Suprapubic skin (tissue), 2 donors: Measurements from ENCODE around the gene DOK4.

Source experiments
- EP300 ChIP-seq: sonication (generic); formaldehyde crosslinking; IDR thresholded peaks from one replicate; pipeline ENCODE4 v1.6.1; 2017; ENCODE audit warnings: antibody characterized with exemption
- POLR2A ChIP-seq, 2 donors: fragments of 450-650 bp; IDR thresholded peaks; one replicate each; pipeline ENCODE4 v1.6.1; 2017; ENCODE audit warnings: antibody characterized with exemption in 2 of 2, mild to moderate bottlenecking in 2 of 2, moderate library complexity in 2 of 2

- TF ChIP-seq POLR2A (IDR thresholded peaks at IDR 0.05) (no peak), EP300 (no peak)
These were observed at the start of gene DOK4 for GRCh38 chr16:57485916-57486857.
